H1 (cell line): ENCODE measurements around the gene LENG9.
"Not testable (repeated sequence)": the region's sequence is repeated elsewhere in the genome, so short reads cannot be mapped to it uniquely, and the experiment has no call there.

Source experiments
- EZH2 ChIP-seq: fragments of 200-600 bp; sonication (generic); IDR thresholded peaks from 2 replicates; pipeline ENCODE4 v1.7.1; 2012; ENCODE audit warnings: low read depth, mild to moderate bottlenecking, moderate library complexity, low read length, inconsistent platforms; ENCODE audit not compliant: severe bottlenecking
- FOSL1 ChIP-seq: IDR thresholded peaks from 2 replicates; pipeline ENCODE4 v1.6.1; 2011; ENCODE audit warnings: mild to moderate bottlenecking, low read depth, low read length, moderate library complexity; ENCODE audit not compliant: insufficient read depth
- KDM1A ChIP-seq: fragments of 200-600, 300-600 bp; sonication (generic); IDR thresholded peaks from 2 replicates; pipeline ENCODE4 v1.7.1; 2016; ENCODE audit warnings: mild to moderate bottlenecking, low read length, borderline replicate concordance
- POLR2A ChIP-seq, 2 experiments: IDR thresholded peaks; 1 replicate in 1 of 2; 2 replicates in 1 of 2; pipeline ENCODE4 v1.6.1; 2011; ENCODE audit warnings: low read depth in 2 of 2, low read length in 2 of 2, mild to moderate bottlenecking in 2 of 2; ENCODE audit errors: control extremely low read depth in 1 of 2
- YY1 ChIP-seq: IDR thresholded peaks from 2 replicates; pipeline ENCODE4 v1.6.1; 2011; ENCODE audit warnings: low read depth, mild to moderate bottlenecking, low read length
- TF ChIP-seq, protein P1 (sequence below), 3 experiments: IDR thresholded peaks; 1 replicate in 2 of 3; 2 replicates in 1 of 3; pipeline versions ENCODE4 v1.5.1 to v1.6.1; 2011; ENCODE audit warnings: low read length in 3 of 3, mild to moderate bottlenecking in 3 of 3, inconsistent platforms in 2 of 3, low read depth in 1 of 3, moderate library complexity in 1 of 3; ENCODE audit not compliant: insufficient read depth in 1 of 3; ENCODE audit errors: control extremely low read depth in 1 of 3
- TF ChIP-seq, protein P2 (sequence below): IDR thresholded peaks from 2 replicates; pipeline ENCODE4 v1.6.1; 2012; ENCODE audit warnings: inconsistent platforms

DNA sequence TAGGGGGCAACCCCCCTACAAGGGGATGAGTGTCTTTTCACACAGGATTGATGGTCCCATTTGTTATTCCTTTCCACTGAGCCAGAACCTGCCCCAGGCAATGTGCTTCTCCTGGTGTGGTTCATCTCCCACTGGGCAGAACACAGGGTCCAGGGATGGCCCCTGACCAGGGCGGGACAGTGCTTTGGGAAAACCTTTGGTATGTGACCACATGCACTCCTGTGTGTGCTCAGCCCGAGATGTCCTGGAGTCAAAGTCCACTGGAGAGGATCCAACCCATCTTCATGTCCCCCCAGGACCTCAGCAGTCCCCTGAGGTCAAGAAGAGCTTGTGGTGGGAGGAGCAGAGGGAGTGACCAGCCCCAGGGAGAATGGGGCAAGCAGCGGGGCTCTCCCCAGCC is 44.9 kb upstream of the LENG9 start:
- TF ChIP-seq, protein P1, sequence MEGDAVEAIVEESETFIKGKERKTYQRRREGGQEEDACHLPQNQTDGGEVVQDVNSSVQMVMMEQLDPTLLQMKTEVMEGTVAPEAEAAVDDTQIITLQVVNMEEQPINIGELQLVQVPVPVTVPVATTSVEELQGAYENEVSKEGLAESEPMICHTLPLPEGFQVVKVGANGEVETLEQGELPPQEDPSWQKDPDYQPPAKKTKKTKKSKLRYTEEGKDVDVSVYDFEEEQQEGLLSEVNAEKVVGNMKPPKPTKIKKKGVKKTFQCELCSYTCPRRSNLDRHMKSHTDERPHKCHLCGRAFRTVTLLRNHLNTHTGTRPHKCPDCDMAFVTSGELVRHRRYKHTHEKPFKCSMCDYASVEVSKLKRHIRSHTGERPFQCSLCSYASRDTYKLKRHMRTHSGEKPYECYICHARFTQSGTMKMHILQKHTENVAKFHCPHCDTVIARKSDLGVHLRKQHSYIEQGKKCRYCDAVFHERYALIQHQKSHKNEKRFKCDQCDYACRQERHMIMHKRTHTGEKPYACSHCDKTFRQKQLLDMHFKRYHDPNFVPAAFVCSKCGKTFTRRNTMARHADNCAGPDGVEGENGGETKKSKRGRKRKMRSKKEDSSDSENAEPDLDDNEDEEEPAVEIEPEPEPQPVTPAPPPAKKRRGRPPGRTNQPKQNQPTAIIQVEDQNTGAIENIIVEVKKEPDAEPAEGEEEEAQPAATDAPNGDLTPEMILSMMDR (IDR thresholded peaks at IDR 0.05; ENCODE audit: control extremely low read depth in 1 of 3, insufficient read depth in 1 of 3, low read depth in 1 of 3, low read length in 3 of 3), result not testable (repeated sequence)
- TF ChIP-seq, protein P2, sequence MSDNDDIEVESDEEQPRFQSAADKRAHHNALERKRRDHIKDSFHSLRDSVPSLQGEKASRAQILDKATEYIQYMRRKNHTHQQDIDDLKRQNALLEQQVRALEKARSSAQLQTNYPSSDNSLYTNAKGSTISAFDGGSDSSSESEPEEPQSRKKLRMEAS, result not testable (repeated sequence)
- TF ChIP-seq POLR2A (IDR thresholded peaks at IDR 0.05; ENCODE audit: control extremely low read depth in 1 of 2, low read depth in 2 of 2, low read length in 2 of 2); KDM1A; EZH2; YY1; FOSL1: not testable (repeated sequence)
